HG02678 (cell line): ENCODE results near the gene SPIRE1.
"Not testable (repeated sequence)": the region's sequence is repeated elsewhere in the genome, so short reads cannot be mapped to it uniquely, and the experiment has no call there.

Experiments used
- ATAC-seq: cut with Tn5 transposase; IDR thresholded peaks from one replicate; pipeline ENCODE4 v1.9.1; 2021; ENCODE audit warnings: mild to moderate bottlenecking, moderate library complexity; ENCODE audit not compliant: unreplicated experiment

The SPIRE1 gene

GRCh38 chr18:12556946-12557806, 100.7 kb downstream of the SPIRE1 start:
- ATAC-seq = no peak

GRCh38 chr18:12554796-12555388, 103.0 kb downstream of the SPIRE1 start:
- ATAC-seq = no peak

GRCh38 chr18:12552879-12553242, 105.0 kb downstream of the SPIRE1 start:
- no peak for ATAC-seq

- ATAC-seq = not testable (repeated sequence)
These were observed 105.7 kb downstream of the SPIRE1 start for GRCh38 chr18:12551943-12552878.

GRCh38 chr18:12551466-12551865, 106.4 kb downstream of the SPIRE1 start:
- ATAC-seq = not testable (repeated sequence)

- no peak for ATAC-seq
These were observed 114.2 kb downstream of the SPIRE1 start for GRCh38 chr18:12543697-12544096.

GRCh38 chr18:12540751-12541150, 117.2 kb downstream of the SPIRE1 start:
- no peak for ATAC-seq

GRCh38 chr18:12539158-12539557, 118.7 kb downstream of the SPIRE1 start:
- not testable (repeated sequence) for ATAC-seq

GRCh38 chr18:12534820-12535219, 123.1 kb downstream of the SPIRE1 start:
- ATAC-seq = no peak

- ATAC-seq = no peak
These were observed 125.2 kb downstream of the SPIRE1 start for GRCh38 chr18:12532661-12533060.

GRCh38 chr18:12531749-12532148, 126.2 kb downstream of the SPIRE1 start:
- no peak for ATAC-seq

GRCh38 chr18:12520442-12520992, 137.4 kb downstream of the SPIRE1 start:
- ATAC-seq = no peak

GRCh38 chr18:12518832-12519531, 138.9 kb downstream of the SPIRE1 start:
- no peak for ATAC-seq

GRCh38 chr18:12518326-12518725, 139.6 kb downstream of the SPIRE1 start:
- no peak for ATAC-seq

- ATAC-seq = no peak
These were observed 140.6 kb downstream of the SPIRE1 start for GRCh38 chr18:12517142-12517825.

GRCh38 chr18:12516049-12516630, 141.8 kb downstream of the SPIRE1 start:
- no peak for ATAC-seq

- ATAC-seq = no peak
These were observed 142.4 kb downstream of the SPIRE1 start for GRCh38 chr18:12515550-12515949.

- no peak for ATAC-seq
These were observed 150.9 kb downstream of the SPIRE1 start for GRCh38 chr18:12507007-12507406.

- ATAC-seq = no peak
These were observed 156.9 kb downstream of the SPIRE1 start for GRCh38 chr18:12500986-12501385.
